Coronary artery (tissue), 2 donors: ENCODE results near the gene SPRED2.

ENCODE experiments used
- DNase-seq: peaks from one replicate; pipeline ENCODE4 v3.0.0-alpha.2; 2017; ENCODE audit warnings: low spot score
- H3K27ac ChIP-seq, 2 donors: fragments of 200-600 bp; sonication (generic); one replicate each; pipeline ENCODE4 v1.5.1; 2016 to 2019
- H3K4me3 ChIP-seq: fragments of 200-600 bp; sonication (generic); 2 replicates; pipeline ENCODE4 v1.5.1; 2016; ENCODE audit warnings: mild to moderate bottlenecking, moderate library complexity
- TF ChIP-seq, protein P1 (sequence below): fragments of 200-600 bp; sonication (generic); IDR thresholded peaks from one replicate; pipeline ENCODE4 v1.5.1; 2019; ENCODE audit warnings: antibody characterized with exemption

The SPRED2 gene

DNA sequence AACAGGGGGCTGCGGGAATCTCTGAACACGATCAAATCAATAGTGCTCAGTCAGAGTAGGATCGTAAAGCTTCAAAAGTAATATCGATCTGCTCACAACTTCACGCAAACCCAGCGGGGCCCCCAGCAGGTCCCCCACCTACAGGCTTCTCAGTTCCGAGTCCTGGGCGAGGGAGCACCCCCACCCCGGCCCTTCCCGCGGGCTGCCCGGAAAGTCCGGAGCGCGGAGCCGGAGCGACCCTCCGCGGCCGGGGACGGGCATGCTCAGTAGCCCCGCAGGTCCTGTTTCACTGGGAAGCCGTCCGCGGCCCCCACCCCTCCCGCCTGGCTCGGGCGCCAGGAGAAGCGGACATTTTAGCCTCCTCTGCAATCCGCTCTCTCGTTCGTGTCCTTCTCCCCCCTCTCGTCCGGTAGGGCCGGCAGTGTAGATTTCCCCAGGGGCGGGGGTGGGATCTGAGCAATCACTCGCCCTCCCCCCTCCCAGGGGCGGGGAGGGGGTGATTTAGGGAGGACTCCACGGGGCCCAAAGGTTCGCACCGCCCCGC lies 3.3 kb upstream of the SPRED2 start:
- TF ChIP-seq, protein P1, sequence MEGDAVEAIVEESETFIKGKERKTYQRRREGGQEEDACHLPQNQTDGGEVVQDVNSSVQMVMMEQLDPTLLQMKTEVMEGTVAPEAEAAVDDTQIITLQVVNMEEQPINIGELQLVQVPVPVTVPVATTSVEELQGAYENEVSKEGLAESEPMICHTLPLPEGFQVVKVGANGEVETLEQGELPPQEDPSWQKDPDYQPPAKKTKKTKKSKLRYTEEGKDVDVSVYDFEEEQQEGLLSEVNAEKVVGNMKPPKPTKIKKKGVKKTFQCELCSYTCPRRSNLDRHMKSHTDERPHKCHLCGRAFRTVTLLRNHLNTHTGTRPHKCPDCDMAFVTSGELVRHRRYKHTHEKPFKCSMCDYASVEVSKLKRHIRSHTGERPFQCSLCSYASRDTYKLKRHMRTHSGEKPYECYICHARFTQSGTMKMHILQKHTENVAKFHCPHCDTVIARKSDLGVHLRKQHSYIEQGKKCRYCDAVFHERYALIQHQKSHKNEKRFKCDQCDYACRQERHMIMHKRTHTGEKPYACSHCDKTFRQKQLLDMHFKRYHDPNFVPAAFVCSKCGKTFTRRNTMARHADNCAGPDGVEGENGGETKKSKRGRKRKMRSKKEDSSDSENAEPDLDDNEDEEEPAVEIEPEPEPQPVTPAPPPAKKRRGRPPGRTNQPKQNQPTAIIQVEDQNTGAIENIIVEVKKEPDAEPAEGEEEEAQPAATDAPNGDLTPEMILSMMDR, result no peak
- peak; percentile 91 for DNase-seq
- Histone ChIP-seq H3K27ac (peak overlapping the region; percentile 95 to 97), H3K4me3 (peak overlapping the region; percentile 83)

DNA sequence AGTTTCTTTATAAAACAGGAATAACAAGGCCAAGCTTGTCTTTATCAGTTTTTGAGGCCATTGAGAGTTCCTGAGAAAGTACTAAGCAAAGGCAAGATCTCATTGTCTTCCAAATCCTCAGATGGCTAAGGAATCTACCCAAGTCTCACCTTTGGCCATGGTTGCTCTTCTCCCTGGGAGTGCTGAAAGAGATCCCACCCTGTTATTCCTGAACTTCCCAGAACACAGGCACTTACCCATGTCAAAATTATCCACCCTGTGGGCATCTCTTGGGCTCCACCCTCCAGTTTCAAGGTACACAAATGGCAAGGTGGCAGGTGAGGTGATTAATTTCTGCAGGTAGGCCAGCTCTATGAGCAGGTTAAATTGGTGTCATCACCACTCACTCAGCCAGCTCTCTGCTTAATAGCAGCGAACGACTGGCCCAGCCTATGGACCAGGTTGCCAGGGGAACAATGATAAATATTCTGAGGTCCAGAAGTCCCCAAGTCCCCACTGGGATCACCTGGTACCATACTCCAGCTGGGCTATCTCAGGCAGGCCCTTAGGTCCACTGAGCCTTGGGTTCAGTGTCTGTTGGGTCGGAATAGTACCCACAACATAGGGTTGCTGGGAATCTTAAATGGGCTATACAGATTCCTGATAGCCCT lies 2.3 kb upstream of the SPRED2 start:
- peak overlapping the region in 1 of 2 donors; percentile 97 for H3K27ac ChIP-seq
- no peak for DNase-seq
- TF ChIP-seq, protein P1, result no peak
- H3K4me3 ChIP-seq, result peak overlapping the region; percentile 83

DNA sequence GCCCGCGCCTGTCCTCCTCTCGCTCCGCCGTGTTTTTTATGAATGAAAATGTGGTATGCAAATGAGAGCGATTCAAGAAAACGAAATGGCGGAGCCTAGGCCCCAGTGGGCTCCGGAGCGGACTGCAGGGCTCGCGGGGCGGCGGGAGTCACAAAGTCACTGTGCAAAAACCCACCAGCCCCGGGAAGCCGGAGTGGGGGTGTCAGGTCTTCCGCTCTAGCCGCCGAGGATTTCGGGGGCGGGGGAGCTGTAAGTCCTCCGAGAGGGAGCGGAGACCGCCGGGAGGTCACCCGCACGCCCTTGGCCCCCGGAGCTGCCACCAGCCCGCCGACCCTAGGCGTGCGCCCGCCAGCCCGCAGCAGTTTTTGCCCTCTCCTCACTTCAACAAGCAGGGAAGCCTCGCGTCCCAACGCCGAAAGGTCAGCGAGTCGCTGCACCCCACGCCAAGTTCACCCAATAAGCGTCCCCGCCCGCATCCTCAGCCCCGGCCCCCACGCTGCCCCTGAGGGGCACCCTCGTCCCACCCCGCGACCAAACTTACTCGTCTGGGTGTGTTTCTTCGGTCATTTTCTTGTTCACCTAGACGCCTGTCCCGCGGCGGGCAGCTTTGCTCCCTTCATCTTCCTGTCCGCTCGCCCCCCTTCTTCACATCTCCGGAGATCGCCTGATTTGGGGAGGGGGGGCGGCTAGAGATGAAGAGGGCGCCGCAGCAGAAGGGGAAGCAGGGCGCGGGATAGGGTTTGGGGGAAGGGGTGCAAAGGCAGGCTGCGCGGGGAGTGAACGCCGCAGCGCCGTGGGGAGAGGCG lies 775 bp downstream of the SPRED2 start:
- TF ChIP-seq, protein P1, result no peak

DNA sequence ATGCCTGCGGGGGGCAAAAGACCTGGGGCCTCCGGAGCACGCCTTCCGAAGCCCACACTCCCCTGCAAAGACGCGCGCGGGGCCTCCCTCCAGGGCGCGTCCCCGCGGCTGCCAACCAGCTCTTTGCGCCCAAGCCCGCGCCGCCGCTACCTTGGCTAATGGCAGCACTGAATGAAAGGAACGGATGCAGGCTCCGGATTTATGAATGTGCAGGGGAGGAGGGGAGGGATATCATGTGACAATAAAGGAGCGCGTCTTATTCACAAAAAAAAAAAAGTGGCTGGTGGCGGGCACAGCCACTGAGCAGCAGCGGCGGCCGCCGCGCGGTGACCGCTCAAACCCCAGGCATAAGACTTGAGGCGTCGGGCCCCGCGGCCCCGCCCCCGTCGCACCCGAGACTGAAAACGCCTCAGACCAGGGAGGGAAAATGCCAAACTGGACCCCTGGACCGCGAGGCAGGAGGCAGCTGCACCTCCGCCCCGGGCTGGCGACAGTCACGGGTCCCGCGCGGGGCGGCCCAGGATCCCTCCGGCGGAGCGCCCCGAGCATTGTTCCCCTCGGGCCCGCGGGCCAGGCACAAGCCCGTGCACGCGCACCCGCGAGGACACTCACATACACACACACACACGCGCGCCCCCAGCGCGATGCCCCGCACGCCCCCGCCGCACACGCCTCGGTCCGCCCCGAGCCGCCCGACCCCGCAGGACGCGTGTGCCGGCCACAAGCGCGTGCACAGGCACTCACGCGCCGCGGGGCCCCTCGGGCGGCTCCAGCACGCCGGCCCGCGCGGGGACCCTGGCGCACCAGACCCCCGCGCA lies 1.6 kb downstream of the SPRED2 start:
- peak; percentile 81 for DNase-seq
- Histone ChIP-seq H3K27ac (peak overlapping the region; percentile 94 to 97), H3K4me3 (peak overlapping the region; percentile 89)
- TF ChIP-seq, protein P1, result no peak

More for the DNA sequence above, 775 bp downstream of the SPRED2 start:
- DNase-seq, result peak; percentile 78
- Histone ChIP-seq H3K27ac (peak overlapping the region; percentile 94 to 97), H3K4me3 (peak overlapping the region; percentile 89)

DNA sequence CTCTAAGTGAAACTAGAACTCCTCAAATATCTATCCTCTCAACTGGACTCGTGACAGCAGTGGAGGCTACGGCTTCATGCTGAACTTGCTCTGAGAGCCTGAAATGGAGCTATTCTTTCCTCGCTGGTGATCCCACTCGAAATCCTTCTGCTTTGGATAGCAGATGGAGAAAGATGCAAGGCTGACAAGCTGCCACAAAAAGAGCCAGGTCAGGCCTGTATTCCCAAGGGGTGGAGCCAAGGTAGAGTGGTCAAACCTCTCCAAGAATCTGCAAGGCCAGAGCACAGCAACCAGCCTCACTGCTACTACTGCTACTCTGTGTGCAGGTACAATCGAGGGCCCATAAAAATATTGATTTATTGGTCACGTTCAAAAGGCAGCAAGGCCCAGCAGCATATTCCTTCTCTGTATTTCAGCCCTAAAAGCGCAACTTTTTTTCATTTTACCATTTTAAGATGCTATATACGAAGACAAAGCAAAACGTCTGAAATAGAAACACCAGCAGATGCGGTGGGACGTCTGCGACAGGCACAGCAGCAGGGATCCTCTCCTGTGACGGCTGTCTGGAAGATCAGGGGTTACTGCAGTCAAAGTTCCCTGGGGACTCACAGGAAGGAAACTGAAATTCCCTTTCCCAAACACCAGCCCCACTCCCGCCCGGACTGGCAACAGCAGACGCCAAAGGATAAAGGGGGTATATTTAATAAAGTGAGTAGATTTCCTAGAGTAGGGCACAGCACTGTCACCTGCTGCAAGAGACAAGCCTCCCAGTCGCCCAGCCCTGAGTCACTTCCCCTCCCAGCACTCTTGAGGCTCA lies 2.4 kb downstream of the SPRED2 start:
- Histone ChIP-seq H3K27ac (peak overlapping the region; percentile 94 to 97), H3K4me3 (peak overlapping the region; percentile 89)
- TF ChIP-seq, protein P1, result no peak
- DNase-seq, result no peak

DNA sequence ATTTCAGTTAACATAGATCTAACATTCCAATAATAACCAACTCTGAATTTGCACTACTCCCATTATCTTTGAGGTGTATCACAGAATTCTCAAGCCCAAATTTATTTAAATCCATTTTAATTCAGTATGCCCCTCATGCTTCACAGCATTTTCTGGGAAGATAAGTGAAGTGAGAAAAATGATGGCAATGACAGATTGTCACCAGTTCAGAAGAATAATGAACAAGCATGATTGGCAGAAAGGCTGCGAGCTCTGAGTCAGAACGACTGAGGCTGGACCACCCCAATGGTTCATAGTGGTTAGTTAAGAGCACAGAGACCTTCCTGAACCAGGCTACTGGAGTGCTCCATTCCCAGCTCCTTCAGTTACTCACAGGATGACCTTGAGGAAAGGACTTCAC lies 4.9 kb downstream of the SPRED2 start:
- Histone ChIP-seq H3K27ac (no peak overlapping the region), H3K4me3 (no peak overlapping the region)
- no peak for DNase-seq
- TF ChIP-seq, protein P1, result no peak
